OCI-M1 (cell line): ENCODE data around the gene KHSRP.
A peak's percentile ranks its signal among the peaks of the same experiment; 100 is the strongest.
"Not testable (repeated sequence)": the region's sequence is repeated elsewhere in the genome, so short reads cannot be mapped to it uniquely, and the experiment has no call there.

ENCODE experiments used
- DNase-seq: peaks from one replicate; lab custom pipeline; 2025; lab: John Stamatoyannopoulos, UW

The KHSRP gene

GRCh38 chr19:6417713-6418561 is 6.7 kb downstream of the KHSRP start:
- DNase-seq, result no peak

GRCh38 chr19:6416658-6417405 is 7.8 kb downstream of the KHSRP start:
- no peak for DNase-seq

GRCh38 chr19:6415591-6416190 is 8.9 kb downstream of the KHSRP start:
- DNase-seq, result no peak

GRCh38 chr19:6414793-6415590 is 9.6 kb downstream of the KHSRP start:
- DNase-seq, result no peak

DNA sequence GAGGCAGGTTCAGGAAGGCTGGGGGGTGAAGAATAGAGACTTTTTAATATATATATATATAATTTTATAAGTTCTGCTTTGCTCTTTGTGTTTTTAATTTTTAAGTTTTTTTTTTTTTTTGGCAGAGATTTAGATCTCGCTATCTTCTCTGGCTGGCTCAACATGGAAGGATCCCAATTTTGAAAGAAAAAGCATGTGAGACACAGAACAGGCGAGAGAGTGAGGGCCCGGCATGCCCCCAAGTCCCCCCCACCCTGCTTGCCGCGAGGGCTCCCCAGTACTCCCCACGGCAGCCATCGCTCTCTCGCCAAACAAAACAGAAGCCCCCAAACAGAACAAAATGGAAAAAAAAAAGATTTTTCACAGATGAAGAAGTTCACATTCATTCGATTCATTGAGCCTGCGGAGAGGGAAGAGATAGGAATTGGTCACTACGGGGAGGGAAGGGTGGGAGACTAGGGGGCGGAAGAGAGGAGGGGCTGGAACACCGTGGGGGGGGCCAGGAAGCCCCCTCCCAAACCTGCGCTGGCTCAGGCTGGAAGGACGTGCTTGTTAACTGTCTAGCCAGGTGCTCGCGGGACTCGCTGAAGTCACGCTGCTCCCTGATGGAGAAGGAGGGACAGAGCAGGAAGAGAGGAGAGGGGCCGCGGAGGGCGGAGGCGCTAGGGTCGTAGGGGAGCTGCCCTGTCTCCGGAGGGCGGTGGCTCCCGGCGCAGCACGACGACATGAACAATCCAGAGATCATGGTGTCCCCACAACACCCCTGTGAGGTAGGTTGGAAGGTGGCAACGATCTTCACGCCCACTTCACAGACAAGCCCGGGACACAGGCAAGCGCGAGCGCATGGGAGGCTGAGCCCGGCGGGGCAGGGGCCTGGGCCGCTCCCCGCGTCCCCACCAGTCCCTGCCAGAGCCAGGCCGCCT is 10.6 kb downstream of the KHSRP start:
- DNase-seq, result no peak

GRCh38 chr19:6413291-6413690 is 11.3 kb downstream of the KHSRP start:
- no peak for DNase-seq

DNA sequence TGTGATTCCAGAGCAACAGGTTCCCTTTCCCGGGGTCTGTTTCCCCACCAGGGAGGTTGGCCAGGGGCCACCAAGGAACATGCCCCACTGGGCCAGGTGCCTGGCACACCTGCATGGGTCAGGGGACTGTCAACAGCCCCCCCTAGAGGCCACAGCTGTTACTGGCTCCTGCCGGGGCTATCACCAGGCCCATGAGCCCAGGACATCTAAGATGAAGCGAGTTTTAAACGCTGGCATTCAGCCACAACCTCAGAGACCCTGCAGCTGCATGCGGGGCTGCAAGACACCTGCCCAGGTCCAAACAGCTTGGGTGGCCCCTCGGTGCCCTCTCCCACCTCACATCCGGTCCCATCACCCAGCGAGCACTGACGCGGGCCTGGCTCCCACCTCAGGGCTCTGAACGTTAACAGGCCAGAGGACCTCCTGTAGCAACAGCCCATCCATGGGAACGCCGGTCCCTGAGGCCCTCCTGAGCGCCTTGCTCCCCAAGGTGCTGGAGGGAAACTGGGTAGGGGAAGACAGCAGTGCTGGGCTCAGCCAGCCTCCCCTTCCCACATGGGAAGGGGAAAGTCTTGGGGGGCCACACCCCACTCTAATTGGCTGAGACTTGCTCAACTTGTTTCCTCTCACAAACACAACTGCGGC is 12.0 kb downstream of the KHSRP start:
- peak; percentile 1 for DNase-seq

DNA sequence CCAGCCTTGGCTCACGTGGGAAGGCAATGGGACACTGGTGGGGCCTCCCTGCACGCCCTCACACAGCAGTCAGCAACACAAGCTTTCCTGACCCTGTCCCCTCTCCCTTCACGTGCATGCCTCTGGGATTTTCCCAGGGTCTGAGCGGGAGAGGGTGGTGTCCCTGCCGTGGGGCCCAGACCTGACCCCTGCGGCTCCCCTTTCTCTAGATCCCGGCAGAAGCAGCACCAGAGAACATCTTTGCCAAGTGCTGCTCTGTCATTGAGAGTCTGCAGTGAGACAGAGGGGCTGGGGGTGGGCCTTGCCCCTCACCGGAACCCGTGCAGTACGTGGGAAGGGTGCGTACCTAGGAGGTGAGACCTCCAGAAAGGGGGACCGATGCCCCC is 12.6 kb downstream of the KHSRP start:
- no peak for DNase-seq

GRCh38 chr19:6409346-6409745 is 15.3 kb downstream of the KHSRP start:
- no peak for DNase-seq

DNA sequence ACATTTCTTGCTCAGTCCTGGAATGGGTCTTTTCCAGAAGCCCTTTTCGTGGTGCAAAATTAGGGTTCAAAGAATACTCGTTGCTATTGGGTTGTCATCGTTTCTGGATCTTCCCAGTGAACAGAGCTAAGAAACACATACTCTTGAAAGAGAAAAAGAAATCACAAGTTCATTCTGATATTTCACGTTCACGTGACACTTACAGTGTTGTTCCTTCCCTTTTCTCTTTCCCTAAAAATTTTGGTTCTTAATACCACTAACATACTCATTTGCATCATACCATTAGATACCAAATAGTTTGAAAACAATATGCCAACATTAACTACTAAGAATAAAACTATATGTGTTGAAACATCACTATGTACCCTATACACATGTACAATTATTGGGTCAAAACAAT is 18.2 kb downstream of the KHSRP start:
- DNase-seq, result no peak

DNA sequence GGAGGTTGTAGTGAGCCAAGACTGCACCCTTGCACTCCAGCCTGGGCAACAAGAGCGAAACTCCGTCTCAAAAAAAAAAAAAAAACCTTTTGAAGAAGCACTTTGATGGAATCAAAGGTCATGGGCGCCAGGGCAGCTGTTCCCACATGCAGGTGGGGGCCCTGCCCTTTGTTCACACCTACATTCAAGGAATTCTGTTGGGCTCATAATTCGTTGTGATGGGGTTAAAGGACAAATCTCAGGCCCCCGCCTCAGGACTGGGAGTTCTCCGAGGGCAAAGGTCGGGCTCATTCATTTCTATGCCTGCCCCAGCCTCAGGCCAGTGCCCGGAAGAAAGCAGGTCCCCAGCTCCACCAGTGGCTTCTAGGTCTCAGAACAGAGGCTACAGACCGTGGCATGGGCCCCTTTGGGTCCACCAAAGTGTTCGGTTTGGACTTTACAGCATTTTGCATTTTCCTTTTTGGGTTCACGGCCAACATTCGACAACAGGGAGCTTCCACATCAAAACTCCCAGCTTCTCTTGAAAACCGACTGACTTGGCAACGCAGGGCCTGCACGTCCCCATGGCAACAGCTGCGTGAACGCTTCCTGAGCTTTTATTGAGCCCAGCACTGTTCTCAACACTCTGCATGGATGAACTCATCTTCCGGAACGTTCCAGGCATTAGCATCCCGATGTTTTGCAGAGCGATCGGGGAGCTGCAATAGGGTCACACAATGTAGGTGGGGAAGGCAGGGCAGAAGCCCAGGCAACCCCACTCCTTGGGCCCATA is 21.6 kb downstream of the KHSRP start:
- no peak for DNase-seq

GRCh38 chr19:6402058-6402457 is 22.6 kb downstream of the KHSRP start:
- DNase-seq, result no peak

DNA sequence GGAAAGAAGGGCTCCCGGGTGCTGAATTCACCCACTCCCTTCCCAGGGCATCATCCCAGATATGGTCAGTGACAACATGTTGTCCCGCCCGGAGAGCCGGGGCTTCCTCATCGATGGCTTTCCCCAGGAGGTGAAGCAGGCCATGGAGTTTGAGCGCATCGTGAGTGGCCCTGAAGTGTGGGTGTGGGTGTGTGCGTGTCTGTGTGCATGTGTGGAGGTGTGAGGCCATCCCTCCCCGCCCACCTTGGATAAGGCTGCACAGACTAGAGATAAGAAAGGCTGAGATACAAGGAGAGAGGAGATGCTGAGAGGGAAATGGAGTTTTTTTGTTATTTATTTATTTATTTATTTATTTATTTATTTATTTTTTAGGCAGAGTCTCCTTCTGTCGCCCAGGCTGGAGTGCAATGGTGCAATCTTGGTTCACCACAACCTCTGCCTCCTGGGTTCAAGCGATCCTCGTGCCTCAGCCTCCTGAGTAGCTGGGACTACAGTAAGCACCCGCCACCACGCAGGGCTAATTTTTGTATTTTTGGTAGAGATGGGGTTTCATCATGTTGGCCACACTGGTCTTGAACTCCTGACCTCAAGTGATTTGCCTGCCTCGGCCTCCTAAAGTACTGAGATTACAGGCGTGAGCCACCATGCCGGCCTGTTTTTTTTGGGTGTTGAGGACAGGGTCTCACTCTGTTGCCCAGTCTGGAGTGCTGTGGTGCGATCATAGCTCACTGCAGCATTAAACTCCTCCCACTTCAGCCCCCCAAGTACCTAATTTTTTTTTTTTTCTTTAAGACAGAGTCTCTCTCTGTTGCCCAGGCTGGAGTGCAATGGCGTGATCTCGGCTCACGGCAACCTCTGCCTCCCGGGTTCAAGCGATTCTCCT is 24.3 kb downstream of the KHSRP start:
- DNase-seq, result not testable (repeated sequence)

GRCh38 chr19:6396305-6396704 is 28.3 kb downstream of the KHSRP start:
- DNase-seq, result no peak

GRCh38 chr19:6394831-6395230 is 29.8 kb downstream of the KHSRP start:
- DNase-seq, result no peak

DNA sequence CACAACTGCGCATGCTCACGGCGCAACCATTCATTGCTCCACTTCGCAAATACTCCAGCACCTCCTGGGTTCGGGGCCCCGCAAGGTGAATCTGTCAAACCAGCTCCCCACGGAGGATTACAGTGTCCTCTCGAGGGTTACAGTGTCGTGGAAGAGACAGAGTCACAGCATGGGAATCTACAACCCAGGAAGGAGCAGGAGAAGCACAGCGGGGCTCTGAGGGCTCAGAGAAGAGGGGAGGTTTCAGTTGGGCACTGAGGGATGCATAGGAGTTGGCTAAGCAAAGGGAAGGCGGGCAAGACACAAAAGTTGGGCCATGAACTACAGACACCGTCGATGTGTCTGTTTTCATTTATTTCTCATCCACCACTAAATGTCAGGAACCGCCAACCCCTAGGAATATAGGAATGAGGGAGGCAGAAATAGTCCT is 30.6 kb downstream of the KHSRP start:
- no peak for DNase-seq

- peak; percentile 94 for DNase-seq
Observed at GRCh38 chr19:6393074-6393982, 31.3 kb downstream of the KHSRP start, which contains the start of gene GTF2F1. Gene GTF2F1, minus strand, starts transcription at chr19:6393164. Its CDS starts 169 bp downstream, at chr19:6392995.
